ENCODE measurements around the gene HSPA12B. TPM values are rescaled to one million over a fixed set of nuclear protein-coding genes. Genes with fewer than 3 reads are reported as not detected.

Gene HSPA12B
- total and polyA plus RNA-seq, 9 of the 15 experiments (the other 6 are each of a cell fraction or from before 2014, with no cell fraction given): 0.03 to 0.07 TPM; not detected in 7

DNA sequence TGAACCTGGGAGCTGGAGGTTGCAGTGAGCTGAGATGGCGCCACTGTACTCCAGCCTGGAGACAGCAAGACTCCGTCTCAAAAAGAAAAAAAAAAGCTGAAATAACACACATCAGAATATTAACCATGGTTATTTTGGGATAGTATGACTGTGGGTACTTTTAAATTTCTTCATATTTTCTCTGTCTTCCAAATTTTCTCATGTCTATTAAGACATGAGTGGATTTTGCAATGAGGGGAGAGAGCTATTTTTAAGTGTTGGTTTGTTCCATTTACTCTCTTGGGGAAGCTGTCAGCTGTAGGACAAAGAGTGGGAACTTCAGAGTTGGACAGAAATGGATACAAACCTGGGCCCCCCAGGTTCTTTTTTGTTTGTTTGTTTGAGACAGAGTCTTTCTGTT, 24.8 kb downstream of the HSPA12B start:
- WGBS (ENCODE audit: insufficient coverage, low coverage, missing lambda C conversion rate): no CpG with 5 or more reads among the region's 2 CpGs
- in situ Hi-C loops (cut with MboI): no loop called here
- Histone ChIP-seq H2AFZ (ENCODE audit: low read depth, low read length) (no peak overlapping the region), H3K9me1 (ENCODE audit: control insufficient read depth, insufficient read depth, low read length) (peaks cover 2% of the 10 kb centered on the region), H3K27ac (ENCODE audit: extremely low read depth, low read depth, low read length) (no peak overlapping the region), H3K4me3 (no peak overlapping the region), H3K9me3 (replicated peaks; ENCODE audit: control insufficient read depth, insufficient read depth, low read depth, low read length) (no peaks in the 10 kb centered on the region), H3K36me3 (ENCODE audit: control insufficient read depth, insufficient read depth, low read length) (peaks cover 61% of the 10 kb centered on the region; the same call in 2 of the 3 replicates), H4K20me1 (replicated peaks; ENCODE audit: control insufficient read depth, insufficient read depth, low read length) (no peaks in the 10 kb centered on the region), H3K79me2 (ENCODE audit: control insufficient read depth, insufficient read depth, low read length) (no peaks in the 10 kb centered on the region; the same call in 2 of the 3 replicates), H3K27me3 (ENCODE audit: control insufficient read depth in 2 of 2, insufficient read depth in 2 of 2, low read length in 2 of 2) (no peaks in the 10 kb centered on the region), H3K4me2 (ENCODE audit: insufficient read depth, low read length) (no peak overlapping the region), H3K4me1 (replicated peaks in 1 of 2; ENCODE audit: control insufficient read depth in 2 of 2, insufficient read depth in 2 of 2, low read length in 2 of 2) (peaks cover 0 to 13% of the 10 kb centered on the region in 2 experiments; a peak in 1 of 5 replicates), H3K9ac (ENCODE audit: insufficient read depth in 1 of 2, low read depth in 2 of 2, low read length in 2 of 2) (no peak overlapping the region)
- ChIA-PET POLR2A (interaction anchor here (0.6 kb wide), 1 partner anchor 421 kb away, joined by 3 read pairs; no protein-coding TSS in a partner anchor), CTCF (ENCODE audit: low intra/inter-chr PET ratio) (no interaction called here)
- ATAC-seq: no peak
- no peak for TF ChIP-seq CAMTA2 (CRISPR knock-in tag; conservative IDR thresholded peaks at IDR 0.05)
- TF ChIP-seq FOXK1 (CRISPR knock-in tag; IDR thresholded peaks at IDR 0.05; ENCODE audit: borderline replicate concordance): no peak
- TF ChIP-seq SIN3A (IDR thresholded peaks at IDR 0.05; ENCODE audit: borderline replicate concordance in 2 of 2, control insufficient read depth in 1 of 2, low read depth in 2 of 2, low read length in 2 of 2): no peak
- intact Hi-C loops (cut with micrococcal nuclease): no loop called here
- FAIRE-seq: no peak
- no TSS peak for BruUV-seq (replicated peaks)
- DNase-seq (ENCODE audit: extremely low read depth in 1 of 4, low spot score in 3 of 4): no peak

DNA sequence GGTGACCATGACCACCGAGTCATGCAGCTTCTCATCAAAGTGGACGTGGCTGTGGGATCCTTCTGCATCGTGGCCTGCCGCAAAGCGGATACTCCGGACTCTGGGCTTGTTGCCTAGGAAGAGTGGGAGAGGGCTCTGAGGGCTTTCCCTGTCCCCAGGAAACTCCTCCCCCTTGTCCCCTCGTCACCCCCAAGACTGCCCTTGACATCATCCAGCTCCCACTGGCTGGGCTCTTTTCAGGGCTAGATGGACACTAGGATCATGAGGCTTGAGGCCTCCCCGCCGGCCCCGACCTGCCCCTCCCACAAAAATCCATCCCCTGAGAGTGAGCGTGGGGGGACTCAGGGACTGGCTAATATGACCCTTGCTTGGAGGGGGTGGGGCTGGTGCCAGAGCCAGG, 26.1 kb downstream of the HSPA12B start:
- no peak overlapping the region for H3K9ac ChIP-seq (ENCODE audit: insufficient read depth in 1 of 2, low read depth in 2 of 2, low read length in 2 of 2)
- CTCF ChIA-PET (ENCODE audit: low intra/inter-chr PET ratio): no interaction called here
- intact Hi-C loops (cut with micrococcal nuclease): no loop called here

More for the DNA sequence above, 26.1 kb downstream of the HSPA12B start:
- no peak overlapping the region for H3K4me3 ChIP-seq
- H3K9me3 ChIP-seq (replicated peaks; ENCODE audit: control insufficient read depth, insufficient read depth, low read depth, low read length): no peaks in the 10 kb centered on the region
- H3K27ac ChIP-seq (ENCODE audit: extremely low read depth, low read depth, low read length): no peak overlapping the region
- BruUV-seq (replicated peaks): no TSS peak
- TF ChIP-seq, protein P1, sequence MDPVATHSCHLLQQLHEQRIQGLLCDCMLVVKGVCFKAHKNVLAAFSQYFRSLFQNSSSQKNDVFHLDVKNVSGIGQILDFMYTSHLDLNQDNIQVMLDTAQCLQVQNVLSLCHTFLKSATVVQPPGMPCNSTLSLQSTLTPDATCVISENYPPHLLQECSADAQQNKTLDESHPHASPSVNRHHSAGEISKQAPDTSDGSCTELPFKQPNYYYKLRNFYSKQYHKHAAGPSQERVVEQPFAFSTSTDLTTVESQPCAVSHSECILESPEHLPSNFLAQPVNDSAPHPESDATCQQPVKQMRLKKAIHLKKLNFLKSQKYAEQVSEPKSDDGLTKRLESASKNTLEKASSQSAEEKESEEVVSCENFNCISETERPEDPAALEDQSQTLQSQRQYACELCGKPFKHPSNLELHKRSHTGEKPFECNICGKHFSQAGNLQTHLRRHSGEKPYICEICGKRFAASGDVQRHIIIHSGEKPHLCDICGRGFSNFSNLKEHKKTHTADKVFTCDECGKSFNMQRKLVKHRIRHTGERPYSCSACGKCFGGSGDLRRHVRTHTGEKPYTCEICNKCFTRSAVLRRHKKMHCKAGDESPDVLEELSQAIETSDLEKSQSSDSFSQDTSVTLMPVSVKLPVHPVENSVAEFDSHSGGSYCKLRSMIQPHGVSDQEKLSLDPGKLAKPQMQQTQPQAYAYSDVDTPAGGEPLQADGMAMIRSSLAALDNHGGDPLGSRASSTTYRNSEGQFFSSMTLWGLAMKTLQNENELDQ (CRISPR knock-in tag; IDR thresholded peaks at IDR 0.05; ENCODE audit: borderline replicate concordance): no peak
- TF ChIP-seq NCOR1 (IDR thresholded peaks at IDR 0.05) (no peak), SNRNP70 (optimal IDR thresholded peaks at IDR 0.05; ENCODE audit: low read depth, low read length) (no peak), ZNF76 (CRISPR knock-in tag; IDR thresholded peaks at IDR 0.05; ENCODE audit: borderline replicate concordance) (no peak), ZNF239 (CRISPR knock-in tag; IDR thresholded peaks at IDR 0.05) (no peak), NUFIP1 (IDR thresholded peaks at IDR 0.05; ENCODE audit: partially characterized antibody) (no peak), ZNF780A (CRISPR knock-in tag; IDR thresholded peaks at IDR 0.05) (no peak)
- POLR2A ChIA-PET: no interaction called here
- H4K20me1 ChIP-seq (replicated peaks; ENCODE audit: control insufficient read depth, insufficient read depth, low read length): no peaks in the 10 kb centered on the region
- H3K79me2 ChIP-seq (ENCODE audit: control insufficient read depth, insufficient read depth, low read length): peaks cover under 1% of the 10 kb centered on the region; the same call in 2 of the 3 replicates
- no peaks in the 10 kb centered on the region for H3K9me1 ChIP-seq (ENCODE audit: control insufficient read depth, insufficient read depth, low read length)
- in situ Hi-C loops (cut with MboI): no loop called here
- H2AFZ ChIP-seq (ENCODE audit: low read depth, low read length): no peak overlapping the region
- peaks cover 0 to 10% of the 10 kb centered on the region in 2 experiments; a peak in 2 of 5 replicates for H3K4me1 ChIP-seq (replicated peaks in 1 of 2; ENCODE audit: control insufficient read depth in 2 of 2, insufficient read depth in 2 of 2, low read length in 2 of 2)
- DNase-seq (ENCODE audit: extremely low read depth in 1 of 4, low spot score in 3 of 4): no peak
- no peak overlapping the region for H3K4me2 ChIP-seq (ENCODE audit: insufficient read depth, low read length)
- FAIRE-seq: no peak
- H3K36me3 ChIP-seq (ENCODE audit: control insufficient read depth, insufficient read depth, low read length): peaks cover 55% of the 10 kb centered on the region; the same call in 2 of the 3 replicates
- 95% methylated on average over 6 of the region's 11 CpGs for WGBS (ENCODE audit: insufficient coverage, low coverage, missing lambda C conversion rate)
- no peaks in the 10 kb centered on the region for H3K27me3 ChIP-seq (ENCODE audit: control insufficient read depth in 2 of 2, insufficient read depth in 2 of 2, low read length in 2 of 2)
- ATAC-seq: no peak

All from K562 (cell line).